NCI-H345 (cell line): Measurements from ENCODE around the gene GPR162.

Experiments used
- DNase-seq: peaks from one replicate; lab custom pipeline; 2025; lab: John Stamatoyannopoulos, UW

The GPR162 gene

DNA sequence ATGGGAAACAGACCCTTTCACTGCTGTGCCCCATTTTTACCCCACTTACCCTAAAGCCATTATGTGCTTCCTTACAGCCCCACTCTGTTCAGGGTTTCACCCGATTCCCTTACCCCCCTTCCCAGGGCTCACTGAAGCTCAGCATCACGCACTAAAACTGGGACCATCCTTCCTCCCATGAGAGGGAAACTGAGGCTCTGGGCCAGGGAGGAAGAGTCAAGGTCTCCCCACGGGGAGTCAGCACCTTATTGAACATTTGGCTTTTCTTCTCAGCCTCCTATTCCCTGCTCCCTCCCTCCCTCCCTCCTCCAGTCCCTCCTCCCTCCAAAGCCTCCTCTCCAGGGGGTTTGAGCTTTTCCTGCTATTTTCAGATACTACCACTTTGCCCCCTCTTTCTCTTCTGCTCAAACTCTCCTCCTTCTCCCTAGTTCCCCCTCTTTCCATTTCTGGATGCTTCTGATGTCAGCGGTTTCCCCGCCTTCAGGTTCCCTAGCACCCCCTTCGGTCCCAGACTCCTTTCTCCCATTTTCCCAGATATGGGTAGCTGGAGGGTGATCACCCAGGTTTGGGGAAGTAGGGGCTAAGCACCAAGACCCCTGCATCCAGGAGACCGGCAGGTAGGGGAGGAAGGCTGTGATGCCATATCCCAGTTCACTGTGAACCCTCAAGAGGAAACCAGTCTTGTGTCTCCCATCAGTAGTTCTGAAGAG is 960 bp downstream of the GPR162 start:
- DNase-seq, result no peak

DNA sequence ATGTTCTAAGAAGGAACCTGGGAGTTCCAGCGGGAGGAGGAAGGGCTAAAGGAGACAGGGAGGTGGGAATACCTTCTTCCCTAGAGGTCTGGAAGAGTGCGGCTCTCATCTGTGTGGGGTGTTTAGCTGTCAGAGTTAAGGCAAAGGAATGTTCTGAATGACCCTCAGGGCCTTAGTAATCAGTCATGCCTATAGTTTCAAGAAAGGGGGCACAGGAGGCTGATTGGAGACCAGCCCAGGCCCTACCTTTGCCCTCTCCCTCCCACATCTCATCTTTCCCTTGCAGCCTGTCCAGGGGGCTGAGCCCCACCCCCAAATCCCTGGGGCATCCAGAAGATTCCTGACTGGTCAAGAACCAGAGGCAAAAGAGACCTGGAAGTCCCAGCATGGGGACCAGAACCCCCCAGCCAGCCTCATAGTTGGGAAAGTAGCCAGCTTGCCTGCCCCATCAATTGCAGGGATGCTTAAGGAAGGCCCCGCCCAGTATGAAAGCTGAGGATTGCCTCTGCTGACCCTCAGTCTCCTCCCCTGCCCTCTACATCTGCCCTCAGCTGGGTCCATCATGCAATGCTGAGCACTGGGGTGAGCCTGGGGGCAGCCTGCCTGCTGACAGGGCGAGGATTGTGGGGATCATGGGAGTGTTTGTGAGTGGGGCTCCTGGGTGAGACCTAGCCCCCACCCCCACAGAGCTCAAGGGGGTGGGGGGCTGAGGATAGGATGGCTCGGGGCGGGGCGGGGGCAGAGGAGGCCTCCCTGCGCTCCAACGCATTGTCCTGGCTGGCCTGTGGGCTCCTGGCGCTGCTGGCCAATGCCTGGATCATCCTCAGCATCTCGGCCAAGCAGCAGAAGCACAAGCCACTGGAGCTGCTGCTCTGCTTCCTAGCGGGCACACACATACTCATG is 1.8 kb downstream of the GPR162 start:
- no peak for DNase-seq

DNA sequence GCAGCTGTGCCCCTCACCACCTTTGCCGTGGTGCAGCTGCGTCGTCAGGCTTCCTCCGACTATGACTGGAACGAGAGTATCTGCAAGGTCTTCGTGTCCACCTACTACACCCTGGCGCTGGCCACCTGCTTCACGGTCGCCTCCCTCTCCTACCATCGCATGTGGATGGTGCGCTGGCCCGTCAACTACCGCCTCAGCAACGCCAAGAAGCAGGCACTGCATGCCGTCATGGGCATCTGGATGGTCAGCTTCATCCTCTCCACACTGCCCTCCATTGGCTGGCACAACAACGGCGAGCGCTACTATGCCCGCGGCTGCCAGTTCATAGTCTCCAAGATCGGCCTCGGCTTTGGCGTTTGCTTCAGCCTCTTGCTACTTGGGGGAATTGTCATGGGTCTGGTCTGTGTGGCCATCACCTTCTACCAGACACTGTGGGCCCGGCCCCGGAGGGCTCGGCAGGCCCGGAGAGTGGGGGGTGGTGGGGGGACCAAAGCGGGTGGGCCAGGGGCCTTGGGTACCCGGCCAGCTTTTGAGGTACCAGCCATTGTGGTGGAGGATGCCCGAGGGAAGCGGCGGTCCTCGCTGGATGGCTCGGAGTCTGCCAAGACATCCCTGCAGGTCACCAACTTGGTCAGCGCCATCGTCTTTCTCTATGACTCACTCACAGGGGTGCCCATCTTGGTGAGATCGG is 2.6 kb downstream of the GPR162 start:
- DNase-seq, result no peak

DNA sequence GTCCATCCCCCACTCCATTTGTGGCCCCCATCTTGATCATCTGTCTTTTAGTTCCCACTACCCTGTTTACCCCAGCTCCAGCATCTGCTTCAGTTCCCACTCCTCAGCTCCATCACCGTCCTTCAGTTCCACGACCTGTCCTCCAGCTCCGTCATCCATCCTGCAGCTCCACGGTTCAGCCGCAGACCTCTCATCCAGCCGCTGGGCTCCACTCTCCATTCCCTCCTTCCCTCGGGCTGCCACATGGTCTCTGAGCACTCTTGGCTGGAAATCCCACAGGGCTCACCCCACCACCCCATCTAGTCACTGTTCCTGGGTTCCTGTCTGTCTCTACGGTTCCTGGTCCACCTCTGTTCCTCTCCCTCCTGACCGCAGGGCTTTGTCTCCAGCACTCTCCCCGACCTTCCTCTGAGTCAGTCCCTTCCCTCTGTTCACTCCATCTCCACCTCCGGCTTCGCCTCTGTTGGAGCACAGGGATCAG is 3.3 kb downstream of the GPR162 start:
- DNase-seq, result no peak

DNA sequence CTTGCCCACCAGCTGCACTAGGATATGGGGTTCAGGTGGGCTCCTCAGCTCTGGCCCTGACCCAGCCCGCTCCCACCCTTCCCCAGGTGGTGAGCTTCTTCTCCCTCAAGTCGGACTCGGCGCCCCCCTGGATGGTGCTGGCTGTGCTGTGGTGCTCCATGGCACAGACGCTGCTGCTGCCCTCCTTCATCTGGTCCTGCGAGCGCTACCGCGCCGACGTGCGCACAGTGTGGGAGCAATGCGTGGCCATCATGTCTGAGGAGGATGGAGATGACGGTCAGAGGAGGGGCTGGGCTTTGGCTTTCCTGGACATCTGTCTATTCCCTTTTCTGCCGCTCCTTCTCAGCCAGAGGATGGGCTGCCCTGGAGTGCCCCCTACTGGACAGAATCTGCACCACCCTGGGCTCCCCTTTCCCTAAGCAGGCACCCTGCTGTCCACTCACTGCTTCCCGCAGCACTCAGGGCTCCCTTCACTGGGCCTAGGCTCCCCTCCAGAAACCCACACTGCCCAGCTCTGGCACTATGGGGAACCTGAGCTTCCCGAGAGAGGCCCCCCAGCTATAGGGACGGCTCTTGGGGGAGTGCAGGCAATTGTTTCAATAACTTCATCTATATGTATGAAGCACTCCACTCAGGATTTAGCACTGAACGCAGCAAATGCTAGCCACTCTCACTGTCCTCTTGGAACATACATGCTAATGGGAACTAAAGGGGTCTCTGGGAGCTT is 3.9 kb downstream of the GPR162 start:
- DNase-seq, result peak; percentile 75

DNA sequence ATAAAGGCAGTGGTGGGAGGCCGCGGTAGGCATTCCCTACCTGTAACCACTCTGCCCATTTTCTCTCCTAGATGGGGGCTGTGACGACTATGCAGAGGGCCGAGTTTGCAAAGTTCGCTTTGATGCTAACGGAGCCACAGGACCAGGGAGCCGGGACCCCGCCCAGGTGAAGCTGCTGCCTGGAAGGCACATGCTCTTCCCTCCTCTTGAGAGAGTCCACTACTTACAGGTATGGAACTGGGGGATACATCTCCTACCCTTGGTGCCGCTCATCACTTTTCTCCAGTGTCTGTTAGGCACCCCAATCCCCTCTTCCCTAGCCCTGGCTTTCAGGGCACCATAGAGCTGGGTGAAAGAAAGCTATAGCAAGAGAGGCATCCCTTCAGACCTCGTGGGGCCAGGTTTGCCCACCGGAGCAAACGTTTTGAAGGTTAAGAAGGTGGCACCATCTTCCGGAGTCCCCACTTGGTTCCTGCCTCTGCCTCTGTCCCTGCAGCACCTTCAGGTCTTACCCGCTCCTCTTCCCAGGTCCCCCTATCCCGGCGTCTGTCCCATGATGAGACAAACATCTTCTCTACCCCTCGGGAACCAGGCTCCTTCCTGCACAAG is 4.6 kb downstream of the GPR162 start:
- DNase-seq, result no peak

DNA sequence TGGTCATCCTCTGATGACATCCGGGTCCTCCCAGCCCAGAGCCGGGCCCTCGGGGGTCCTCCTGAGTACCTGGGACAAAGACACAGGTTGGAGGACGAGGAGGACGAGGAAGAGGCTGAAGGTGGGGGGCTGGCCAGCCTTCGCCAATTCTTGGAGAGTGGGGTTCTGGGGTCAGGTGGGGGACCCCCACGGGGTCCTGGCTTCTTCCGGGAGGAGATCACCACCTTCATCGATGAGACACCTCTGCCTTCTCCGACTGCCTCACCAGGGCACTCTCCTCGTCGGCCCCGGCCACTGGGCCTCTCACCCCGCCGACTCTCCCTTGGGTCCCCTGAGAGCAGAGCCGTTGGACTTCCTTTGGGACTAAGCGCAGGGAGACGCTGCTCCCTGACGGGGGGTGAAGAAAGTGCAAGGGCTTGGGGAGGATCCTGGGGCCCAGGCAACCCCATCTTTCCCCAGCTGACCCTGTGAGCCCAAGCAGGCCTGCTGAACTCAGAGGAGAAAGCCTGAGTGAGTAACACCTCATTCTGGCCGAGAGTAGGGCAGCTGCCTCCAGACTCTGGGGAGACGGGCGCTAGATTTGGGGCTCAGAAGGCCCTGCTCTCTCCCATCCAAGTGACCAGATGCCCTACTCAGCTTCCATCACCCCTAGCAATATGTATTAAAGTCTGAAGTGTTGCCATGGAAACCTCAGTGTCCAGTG is 5.3 kb downstream of the GPR162 start:
- DNase-seq, result no peak

DNA sequence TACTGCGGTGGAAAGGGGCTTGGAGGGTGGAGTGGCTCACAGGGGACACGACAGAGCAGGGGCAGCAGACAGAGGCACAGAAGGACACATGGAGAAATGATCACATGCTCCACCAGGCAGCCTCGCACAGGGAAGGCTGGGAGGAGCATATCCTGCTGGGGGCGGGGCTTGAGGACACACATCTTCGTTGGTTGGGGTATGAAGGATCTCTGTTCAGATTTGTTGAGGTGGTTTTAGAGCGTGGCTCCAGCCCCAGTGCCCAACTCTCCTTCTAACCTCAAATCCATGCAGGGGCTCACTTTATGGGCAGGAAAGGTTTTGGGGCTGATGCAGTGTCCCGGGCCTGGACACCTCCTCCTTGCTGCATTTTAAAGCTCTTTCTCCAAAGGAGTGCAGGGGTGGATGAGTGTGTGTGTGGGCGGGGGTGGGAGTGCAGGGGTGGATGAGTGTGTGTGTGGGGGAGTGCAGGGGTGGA is 5.9 kb downstream of the GPR162 start:
- DNase-seq, result peak; percentile 87

DNA sequence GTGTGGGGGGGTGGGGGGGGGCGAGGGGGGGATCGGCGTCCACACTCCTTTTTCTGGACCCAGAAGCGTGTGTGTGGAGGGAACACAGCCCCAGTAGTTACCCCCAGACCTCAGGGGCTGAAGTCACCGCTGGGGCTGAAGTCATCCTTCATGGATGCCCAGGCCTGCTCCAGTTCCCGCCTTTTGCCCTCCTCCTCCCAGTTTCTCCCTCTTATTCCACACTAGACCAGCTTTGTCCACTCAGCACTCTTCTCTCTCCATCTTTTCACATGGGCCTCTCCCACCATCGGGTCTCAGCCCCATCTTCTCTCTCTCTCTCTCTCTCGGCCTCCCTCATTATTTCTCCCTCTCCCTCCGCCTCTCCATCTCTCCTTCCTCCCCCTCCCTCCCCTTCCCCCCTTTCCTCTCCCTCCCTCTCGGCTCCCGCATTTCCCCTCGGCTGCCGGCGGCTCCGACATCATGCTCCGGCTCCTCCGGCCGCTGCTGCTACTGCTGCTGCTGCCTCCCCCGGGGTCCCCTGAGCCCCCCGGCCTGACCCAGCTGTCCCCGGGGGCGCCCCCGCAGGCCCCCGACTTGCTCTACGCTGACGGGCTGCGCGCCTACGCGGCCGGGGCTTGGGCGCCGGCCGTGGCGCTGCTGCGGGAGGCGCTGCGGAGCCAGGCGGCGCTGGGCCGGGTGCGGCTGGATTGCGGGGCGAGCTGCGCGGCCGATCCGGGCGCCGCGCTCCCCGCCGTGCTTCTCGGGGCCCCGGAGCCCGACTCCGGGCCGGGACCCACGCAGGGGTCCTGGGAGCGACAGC is 6.6 kb downstream of the GPR162 start, which contains the start of gene P3H3:
TSS of gene P3H3 (plus strand) at position 426 of the 799 bp plus-strand sequence. CDS start at position 460, 34 bp downstream.
- DNase-seq, result peak; percentile 67

DNA sequence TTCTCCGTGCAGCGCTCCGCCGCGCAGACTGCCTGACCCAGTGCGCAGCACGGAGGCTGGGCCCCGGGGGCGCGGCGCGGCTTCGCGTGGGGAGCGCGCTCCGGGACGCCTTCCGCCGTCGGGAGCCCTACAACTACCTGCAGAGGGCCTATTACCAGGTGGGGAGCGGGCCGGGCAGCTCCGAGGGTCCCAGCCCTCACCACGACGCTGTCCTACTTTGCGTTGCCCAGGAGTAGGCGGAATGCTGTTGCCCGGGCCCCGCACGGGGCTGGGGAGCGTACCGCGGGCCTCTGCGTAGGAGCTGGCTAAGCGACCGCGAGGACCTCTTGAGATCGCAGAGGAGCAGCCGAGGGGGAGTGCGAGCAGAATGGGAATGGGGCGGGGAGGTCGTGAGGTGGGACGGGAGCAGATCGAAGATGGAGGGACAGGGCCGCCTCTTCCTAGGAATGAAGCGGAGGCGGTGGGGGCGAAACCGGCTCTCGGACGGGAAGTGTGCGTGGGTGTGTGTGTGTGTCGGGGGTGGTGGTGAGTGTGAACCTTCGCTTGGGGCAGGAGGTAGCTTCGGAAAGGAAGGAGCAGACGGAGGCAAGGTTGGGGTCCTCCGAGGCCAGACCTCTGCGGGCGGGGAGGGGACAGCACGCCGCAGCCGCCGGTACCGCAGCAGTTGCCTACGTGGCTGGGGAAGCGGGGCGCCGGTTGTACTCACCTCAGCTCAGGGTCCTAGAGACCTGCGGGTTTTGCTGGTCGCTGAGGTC is 7.3 kb downstream of the GPR162 start:
- DNase-seq, result peak; percentile 54

DNA sequence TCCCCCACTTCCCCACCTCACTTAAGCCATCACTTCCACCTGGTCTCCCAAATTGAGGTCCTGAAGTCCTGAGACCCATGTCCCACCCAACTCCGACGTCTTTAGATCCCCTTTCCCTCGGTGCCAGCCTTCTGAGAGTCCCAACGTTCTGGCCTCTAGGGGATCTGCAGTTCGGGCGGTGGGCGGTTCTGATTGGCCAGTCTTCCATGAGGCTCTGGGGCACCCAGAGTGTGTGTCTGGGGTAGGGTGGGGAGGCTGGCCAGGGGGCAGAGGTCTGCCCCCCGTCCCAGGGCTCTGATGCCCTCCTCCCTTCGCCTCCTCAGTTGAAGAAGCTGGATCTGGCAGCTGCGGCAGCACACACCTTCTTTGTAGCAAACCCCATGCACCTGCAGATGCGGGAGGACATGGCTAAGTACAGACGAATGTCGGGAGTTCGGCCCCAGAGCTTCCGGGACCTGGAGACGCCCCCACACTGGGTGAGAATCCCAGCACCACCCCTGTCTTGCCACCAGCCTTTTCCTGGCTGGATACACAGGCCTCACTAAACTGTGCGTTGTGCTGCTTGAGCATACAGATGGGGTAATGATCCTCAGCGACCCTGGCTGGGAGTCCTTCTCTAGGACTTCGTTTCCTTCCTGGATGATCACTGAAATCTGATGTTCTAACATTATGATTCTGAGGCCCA is 8.1 kb downstream of the GPR162 start:
- no peak for DNase-seq

DNA sequence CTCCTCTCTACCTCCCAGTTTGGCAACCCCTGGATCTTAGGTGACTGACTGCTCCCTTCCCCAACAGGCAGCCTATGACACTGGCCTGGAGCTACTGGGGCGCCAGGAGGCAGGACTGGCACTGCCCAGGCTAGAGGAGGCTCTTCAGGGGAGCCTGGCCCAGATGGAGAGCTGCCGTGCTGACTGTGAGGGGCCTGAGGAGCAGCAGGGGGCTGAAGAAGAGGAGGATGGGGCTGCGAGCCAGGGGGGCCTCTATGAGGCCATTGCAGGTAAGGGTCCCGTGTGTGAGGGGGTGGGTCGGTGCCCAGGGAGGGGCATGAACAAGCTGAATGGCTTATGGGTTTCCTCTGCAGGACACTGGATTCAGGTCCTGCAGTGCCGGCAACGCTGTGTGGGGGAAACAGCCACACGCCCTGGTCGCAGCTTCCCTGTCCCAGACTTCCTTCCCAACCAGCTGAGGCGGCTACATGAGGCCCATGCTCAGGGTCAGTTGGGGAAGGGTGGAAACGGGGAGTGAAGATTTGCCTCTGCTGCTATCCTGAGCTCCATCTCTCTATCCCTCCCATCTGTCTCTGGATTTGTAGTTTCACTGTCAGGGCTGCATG is 8.8 kb downstream of the GPR162 start:
- no peak for DNase-seq

DNA sequence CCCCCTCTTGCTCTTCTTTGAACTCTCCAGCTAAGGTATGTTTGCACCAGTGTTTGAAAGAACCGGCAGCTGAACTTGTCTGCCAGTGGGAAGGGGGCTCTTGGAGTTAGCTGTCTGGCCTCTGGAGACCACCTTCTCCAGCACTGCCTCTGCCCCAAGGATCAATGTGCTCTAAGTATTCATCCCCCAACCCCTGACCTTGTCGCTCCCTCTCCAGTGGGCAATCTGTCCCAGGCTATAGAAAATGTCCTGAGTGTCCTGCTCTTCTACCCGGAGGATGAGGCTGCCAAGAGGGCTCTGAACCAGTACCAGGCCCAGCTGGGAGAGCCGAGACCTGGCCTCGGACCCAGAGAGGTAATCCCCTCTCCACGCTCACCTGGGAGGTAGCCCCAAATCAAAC is 9.4 kb downstream of the GPR162 start:
- no peak for DNase-seq

DNA sequence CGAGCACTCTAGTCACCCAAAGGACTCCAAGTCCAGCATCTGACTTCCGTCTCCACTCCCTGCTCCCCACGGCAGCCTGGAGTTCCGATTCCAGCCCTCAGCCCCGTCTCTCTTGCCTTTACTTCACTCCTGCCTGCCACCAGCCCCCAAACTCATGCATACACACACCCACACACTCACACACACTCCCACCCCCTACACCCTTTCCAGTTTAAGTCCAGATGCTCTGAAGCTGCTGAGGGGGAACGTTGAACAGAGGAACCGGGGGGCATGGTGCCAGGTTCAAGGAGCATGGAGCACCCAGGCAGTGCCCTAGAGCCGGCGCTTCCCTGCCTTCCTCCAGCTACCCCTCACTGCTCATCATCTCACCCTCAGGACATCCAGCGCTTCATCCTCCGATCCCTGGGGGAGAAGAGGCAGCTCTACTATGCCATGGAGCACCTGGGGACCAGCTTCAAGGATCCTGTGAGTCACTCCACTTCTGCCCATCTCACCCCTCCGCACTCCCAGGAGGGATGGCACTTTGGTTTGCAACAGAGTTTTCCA is 9.9 kb downstream of the GPR162 start:
- DNase-seq, result no peak

DNA sequence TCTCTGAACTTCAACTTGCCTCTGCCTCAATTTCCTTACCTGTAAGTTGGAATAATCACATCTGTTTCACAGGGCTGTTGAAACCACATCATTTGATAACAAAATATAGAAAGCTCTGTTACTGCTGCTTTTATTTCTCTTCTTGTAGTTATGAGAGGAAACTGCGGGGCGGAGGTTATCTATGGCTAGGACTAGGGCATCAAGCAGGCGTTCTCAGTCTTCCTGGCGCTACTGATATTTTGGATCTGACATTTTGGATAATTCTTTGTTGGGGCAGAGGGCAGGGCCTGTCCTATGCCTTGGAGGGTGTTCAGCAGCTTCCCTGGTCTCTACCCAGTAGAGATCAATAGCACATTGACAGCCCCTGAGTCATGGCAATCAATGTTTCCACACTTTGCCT is 10.5 kb downstream of the GPR162 start:
- no peak for DNase-seq

DNA sequence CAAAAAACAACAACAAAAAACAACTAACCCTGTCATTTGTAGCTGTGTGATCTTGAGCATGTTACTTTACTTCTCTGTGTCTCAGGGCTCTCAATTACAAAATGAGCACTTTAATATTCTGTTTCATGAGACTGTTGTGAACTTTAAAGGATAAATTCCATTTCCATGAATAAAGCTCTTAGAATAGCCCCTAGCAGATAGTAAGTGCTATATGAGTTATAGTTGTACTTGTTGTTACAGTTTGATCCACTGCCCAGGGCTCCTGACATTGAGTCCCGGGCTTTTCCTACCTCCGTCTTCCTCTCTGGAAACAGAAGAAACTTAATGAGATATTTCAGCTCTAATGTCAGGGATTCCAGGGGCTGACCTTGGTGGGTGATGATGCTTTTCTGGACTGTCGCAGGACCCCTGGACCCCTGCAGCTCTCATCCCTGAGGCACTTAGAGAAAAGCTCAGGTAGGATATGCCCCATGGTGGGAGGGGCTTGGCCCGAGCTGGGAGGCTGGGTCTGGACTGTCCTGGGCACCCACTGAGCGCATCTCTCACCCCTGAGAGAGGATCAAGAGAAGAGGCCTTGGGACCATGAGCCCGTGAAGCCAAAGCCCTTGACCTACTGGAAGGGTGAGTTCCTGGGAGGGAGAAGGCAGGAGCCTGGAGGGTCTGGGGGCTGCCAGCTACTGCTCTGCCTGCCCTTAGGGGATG is 11.7 kb downstream of the GPR162 start:
- DNase-seq, result no peak

DNA sequence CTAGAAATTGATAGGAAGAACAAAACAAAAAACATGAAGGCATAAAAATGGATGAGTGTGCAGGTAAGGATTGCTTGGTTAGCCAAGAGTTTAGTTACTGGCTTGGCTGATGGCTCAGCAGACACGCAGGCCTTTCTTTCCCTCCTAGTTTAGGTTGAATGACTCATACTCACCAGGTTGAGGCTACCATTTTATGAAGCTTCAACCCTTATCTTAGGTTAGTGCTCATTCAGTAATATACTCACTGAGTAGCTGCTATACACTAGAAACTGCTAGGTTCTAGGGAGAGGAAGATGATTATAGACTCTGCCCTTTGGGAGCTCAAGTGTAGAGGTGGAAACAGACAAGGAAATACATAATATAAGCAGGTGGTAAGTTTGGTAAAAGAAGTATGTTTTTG is 12.6 kb downstream of the GPR162 start:
- DNase-seq, result no peak
